NB4 (cell line): Measurements from ENCODE around the gene AMIGO3.

Experiments used
- DNase-seq: peaks from one replicate; pipeline ENCODE4 v3.0.0; 2010; ENCODE audit warnings: low read depth
- H3K4me3 ChIP-seq: one replicate; pipeline ENCODE4 v1.5.1; 2011; ENCODE audit warnings: mild to moderate bottlenecking, low read depth, low read length, moderate library complexity
- CTCF ChIP-seq: IDR thresholded peaks from one replicate; pipeline ENCODE4 v1.5.1; 2012; ENCODE audit warnings: low read depth, low read length
- MAX ChIP-seq: IDR thresholded peaks from 2 replicates; pipeline ENCODE4 v1.6.1; 2011; ENCODE audit warnings: low read depth, low read length
- MYC ChIP-seq: IDR thresholded peaks from 2 replicates; pipeline ENCODE4 v1.6.1; 2011; ENCODE audit warnings: low read depth, low read length
- POLR2A ChIP-seq: IDR thresholded peaks from 2 replicates; pipeline ENCODE4 v1.6.1; 2011; ENCODE audit warnings: mild to moderate bottlenecking; ENCODE audit not compliant: insufficient read length; ENCODE audit errors: extremely low read depth

The AMIGO3 gene

GRCh38 chr3:49719214-49719884 lies at the start of gene AMIGO3:
Gene AMIGO3, minus strand, starts transcription at chr3:49719684. Its CDS starts 219 bp downstream, at chr3:49719465.
- no peak within 1 kb of the TSS for H3K4me3 ChIP-seq
- DNase-seq = peak; percentile 70
- TF ChIP-seq MAX (no peak), MYC (no peak), CTCF (no peak)

- DNase-seq = no peak
- no peak for TF ChIP-seq MYC
- TF ChIP-seq CTCF = no peak
- TF ChIP-seq POLR2A = no peak
- no peak overlapping the region for H3K4me3 ChIP-seq
These were observed 44.5 kb upstream of the AMIGO3 start for GRCh38 chr3:49763981-49764380.

GRCh38 chr3:49761661-49762060 lies 42.2 kb upstream of the AMIGO3 start:
- peak; percentile 60 for DNase-seq
- TF ChIP-seq POLR2A (no peak), MYC (no peak), MAX (no peak), CTCF (no peak)

GRCh38 chr3:49759226-49759625 lies 39.7 kb upstream of the AMIGO3 start:
- no peak overlapping the region for H3K4me3 ChIP-seq
- DNase-seq = no peak
- TF ChIP-seq POLR2A (no peak), CTCF (no peak), MAX (no peak), MYC (no peak)

More at GRCh38 chr3:49761661-49762060, 42.2 kb upstream of the AMIGO3 start:
- H3K4me3 ChIP-seq = no peak overlapping the region

GRCh38 chr3:49757197-49757596 lies 37.7 kb upstream of the AMIGO3 start:
- no peak overlapping the region for H3K4me3 ChIP-seq
- DNase-seq = no peak
- TF ChIP-seq POLR2A = no peak
- no peak for TF ChIP-seq CTCF
- no peak for TF ChIP-seq MAX
- TF ChIP-seq MYC = no peak

- no peak overlapping the region for H3K4me3 ChIP-seq
- no peak for DNase-seq
- no peak for TF ChIP-seq CTCF
- no peak for TF ChIP-seq POLR2A
These were observed 36.6 kb upstream of the AMIGO3 start for GRCh38 chr3:49756036-49756435.
